AG04450 (cell line): Measurements from ENCODE around the gene HOXA4. TPM values are rescaled to one million over a fixed set of nuclear protein-coding genes. Genes with fewer than 3 reads are reported as not detected.

Source experiments
- CTCF ChIA-PET: fragments of 300-600, 350-600 bp; formaldehyde crosslinking; extraction: SDS; loops from one replicate; lab custom pipeline; 2022; ENCODE audit warnings: antibody characterized with exemption, inconsistent platforms; lab: Charles Lee
- POLR2A ChIA-PET: fragments of 350-600 bp; formaldehyde crosslinking; extraction: SDS; loops from one replicate; lab custom pipeline; 2021; ENCODE audit warnings: antibody characterized with exemption, inconsistent platforms; lab: Yijun Ruan, JAX
- DNase-seq: peaks from one replicate; pipeline ENCODE4 v3.0.0-alpha.2; 2011; ENCODE audit warnings: low read depth, low spot score
- H3K27ac ChIP-seq: one replicate; pipeline ENCODE4 v1.5.1; 2012; ENCODE audit warnings: low read depth, low read length, control low read depth
- H3K27me3 ChIP-seq: one replicate; pipeline ENCODE4 v1.6.0; 2012; ENCODE audit warnings: low read length; ENCODE audit not compliant: control insufficient read depth, insufficient read depth
- H3K4me3 ChIP-seq: 2 replicates; pipeline ENCODE4 v1.5.1; 2011; ENCODE audit warnings: mild to moderate bottlenecking, low read depth, low read length, control low read depth
- H3K9me3 ChIP-seq: 2 replicates; pipeline ENCODE4 v1.5.1; 2012; ENCODE audit warnings: low read length; ENCODE audit not compliant: control insufficient read depth, insufficient read depth
- CTCF ChIP-seq: IDR thresholded peaks from 2 replicates; pipeline ENCODE4 v1.5.1; 2011; ENCODE audit warnings: low read depth, low read length, control low read depth, inconsistent platforms
- polyA plus RNA-seq: library from polyadenylated mRNA; depleted of rRNA; stranded (reverse); fragments of >200 nt; gene quantifications from 2 replicates; pipeline ENCODE4 v1.2.3, GENCODE V29; 2011; rRNA removed
- small RNA-seq: library from RNA; depleted of rRNA; stranded (forward); fragments of <200 nt; gene quantifications from one replicate; pipeline ENCODE3, GENCODE V24; 2012; ENCODE audit warnings: low read depth; ENCODE audit not compliant: insufficient read length

The HOXA4 gene
- polyA plus RNA-seq, 1 experiment = 5.8 TPM

GRCh38 chr7:27082171-27082570 is 48.4 kb downstream of the HOXA4 start:
- H3K27me3 ChIP-seq = no peaks in the 10 kb centered on the region
- no peak for DNase-seq
- ChIA-PET POLR2A (no interaction called here), CTCF (interaction anchor here (1.1 kb wide), 1 partner anchor 400 kb away, joined by 3 read pairs; no protein-coding TSS in a partner anchor)
- no peak for TF ChIP-seq CTCF
- H3K4me3 ChIP-seq = no peak overlapping the region
- no peaks in the 10 kb centered on the region for H3K9me3 ChIP-seq
- no peak overlapping the region for H3K27ac ChIP-seq

GRCh38 chr7:27080844-27081436 is 49.6 kb downstream of the HOXA4 start:
- Histone ChIP-seq H3K9me3 (no peaks in the 10 kb centered on the region), H3K27ac (no peak overlapping the region), H3K4me3 (no peak overlapping the region), H3K27me3 (no peaks in the 10 kb centered on the region)
- no peak for TF ChIP-seq CTCF
- ChIA-PET POLR2A (no interaction called here), CTCF (interaction anchor here (1.4 kb wide), 1 partner anchor 13 kb away, joined by 3 read pairs; no protein-coding TSS in a partner anchor)
- DNase-seq = no peak

GRCh38 chr7:27079234-27079975 is 51.2 kb downstream of the HOXA4 start:
- ChIA-PET POLR2A (no interaction called here), CTCF (no interaction called here)
- H3K27ac ChIP-seq = no peak overlapping the region
- no peak for TF ChIP-seq CTCF
- H3K27me3 ChIP-seq = no peaks in the 10 kb centered on the region
- DNase-seq = no peak
- no peaks in the 10 kb centered on the region for H3K9me3 ChIP-seq
- H3K4me3 ChIP-seq = no peak overlapping the region

- POLR2A ChIA-PET = no interaction called here
- Histone ChIP-seq H3K27ac (no peak overlapping the region), H3K9me3 (no peaks in the 10 kb centered on the region), H3K27me3 (no peaks in the 10 kb centered on the region), H3K4me3 (no peak overlapping the region)
- no peak for DNase-seq
- TF ChIP-seq CTCF = no peak
- CTCF ChIA-PET = no interaction called here
Observed at GRCh38 chr7:27078616-27079233, 51.8 kb downstream of the HOXA4 start.

Small RNA genes lying within 50 kb of the gene (small RNA-seq; reads per million reads assigned to genes)
- gene AC004080.5 = not detected
- not detected for gene RF01977

Other genes with a start within 250 kb of the HOXA4 start
- gene HOXA1, start 34.8 kb downstream of the HOXA4 start, polyA plus RNA-seq = 2.6 and 2.9 TPM in 2 replicates
- gene HOXA2, start 28.1 kb downstream of the HOXA4 start, polyA plus RNA-seq = 3.1 and 4.1 TPM in 2 replicates
- gene HOXA5, start 12.9 kb upstream of the HOXA4 start, polyA plus RNA-seq = 48.3 and 51.0 TPM in 2 replicates
- gene HOXA6, start 17.0 kb upstream of the HOXA4 start, polyA plus RNA-seq = 1.2 and 1.3 TPM in 2 replicates
- 1.6 and 1.9 TPM in 2 replicates for gene HOXA3, start 21.8 kb upstream of the HOXA4 start, polyA plus RNA-seq
- 5.1 and 5.3 TPM in 2 replicates for gene HOXA7, start 25.9 kb upstream of the HOXA4 start, polyA plus RNA-seq
- 0.78 and 1.5 TPM in 2 replicates for gene HOXA9, start 34.8 kb upstream of the HOXA4 start, polyA plus RNA-seq
- gene HOXA10, start 43.6 kb upstream of the HOXA4 start, polyA plus RNA-seq = 0.36 and 0.47 TPM in 2 replicates
- gene HOXA11, start 54.5 kb upstream of the HOXA4 start, polyA plus RNA-seq = 0.04 and 0.14 TPM in 2 replicates
- gene HOXA13, start 69.3 kb upstream of the HOXA4 start, polyA plus RNA-seq = not detected in 2 replicates
- not detected in 2 replicates for gene EVX1, start 112.0 kb upstream of the HOXA4 start, polyA plus RNA-seq